Coronary artery (tissue), 2 donors: ENCODE data around the gene PACSIN2.

Experiments used
- DNase-seq: peaks from one replicate; pipeline ENCODE4 v3.0.0-alpha.2; 2017; ENCODE audit warnings: low spot score
- H3K27ac ChIP-seq, 2 donors: fragments of 200-600 bp; sonication (generic); one replicate each; pipeline ENCODE4 v1.5.1; 2016 to 2019
- H3K4me3 ChIP-seq: fragments of 200-600 bp; sonication (generic); 2 replicates; pipeline ENCODE4 v1.5.1; 2016; ENCODE audit warnings: mild to moderate bottlenecking, moderate library complexity
- CTCF ChIP-seq: fragments of 200-600 bp; sonication (generic); IDR thresholded peaks from one replicate; pipeline ENCODE4 v1.5.1; 2019; ENCODE audit warnings: antibody characterized with exemption

PACSIN2 gene

GRCh38 chr22:42948294-42948693 is 66.7 kb downstream of the PACSIN2 start:
- no peak for TF ChIP-seq CTCF
- peak overlapping the region; percentile 21 to 99 for H3K27ac ChIP-seq
- no peak overlapping the region for H3K4me3 ChIP-seq
- no peak for DNase-seq

DNA sequence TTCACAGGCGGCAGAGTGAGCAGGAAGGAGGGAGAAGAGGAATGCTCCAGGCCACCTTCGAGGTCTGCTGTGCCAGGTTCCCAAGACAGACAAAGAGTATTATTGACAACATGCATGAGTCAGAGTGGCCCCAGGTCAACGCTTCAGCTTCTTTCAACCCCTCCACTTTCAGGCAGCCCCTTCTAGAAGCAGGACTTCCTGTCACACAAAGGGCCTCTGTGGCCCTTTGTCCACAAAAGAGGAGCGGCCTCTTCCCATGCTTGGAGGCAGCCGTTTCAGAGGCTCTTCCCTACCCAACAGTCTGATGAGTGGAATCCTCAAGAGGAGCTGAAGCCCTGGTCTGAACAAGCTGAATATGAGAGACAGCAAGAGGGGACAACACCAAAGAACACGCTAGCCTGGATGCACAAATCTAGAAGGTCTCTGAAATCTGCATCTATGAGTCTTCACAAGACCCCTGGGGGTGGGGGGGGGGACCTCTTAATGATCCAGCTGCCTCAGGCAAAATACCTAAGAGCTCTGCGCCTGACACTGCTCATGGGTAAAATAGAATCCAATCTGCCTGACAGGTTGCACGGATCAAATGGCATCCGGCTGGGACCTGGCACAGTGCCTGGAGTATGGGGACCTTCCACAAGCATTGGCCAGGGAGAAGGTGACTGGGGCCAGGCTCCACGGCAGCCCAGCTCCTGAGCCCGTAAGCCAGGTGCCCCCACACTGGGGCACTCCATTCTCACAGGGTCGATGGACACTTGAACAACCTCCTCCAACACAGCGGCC is 67.5 kb downstream of the PACSIN2 start:
- peak overlapping the region; percentile 21 to 99 for H3K27ac ChIP-seq
- H3K4me3 ChIP-seq, result peak overlapping the region; percentile 35
- TF ChIP-seq CTCF, result no peak
- DNase-seq, result no peak

DNA sequence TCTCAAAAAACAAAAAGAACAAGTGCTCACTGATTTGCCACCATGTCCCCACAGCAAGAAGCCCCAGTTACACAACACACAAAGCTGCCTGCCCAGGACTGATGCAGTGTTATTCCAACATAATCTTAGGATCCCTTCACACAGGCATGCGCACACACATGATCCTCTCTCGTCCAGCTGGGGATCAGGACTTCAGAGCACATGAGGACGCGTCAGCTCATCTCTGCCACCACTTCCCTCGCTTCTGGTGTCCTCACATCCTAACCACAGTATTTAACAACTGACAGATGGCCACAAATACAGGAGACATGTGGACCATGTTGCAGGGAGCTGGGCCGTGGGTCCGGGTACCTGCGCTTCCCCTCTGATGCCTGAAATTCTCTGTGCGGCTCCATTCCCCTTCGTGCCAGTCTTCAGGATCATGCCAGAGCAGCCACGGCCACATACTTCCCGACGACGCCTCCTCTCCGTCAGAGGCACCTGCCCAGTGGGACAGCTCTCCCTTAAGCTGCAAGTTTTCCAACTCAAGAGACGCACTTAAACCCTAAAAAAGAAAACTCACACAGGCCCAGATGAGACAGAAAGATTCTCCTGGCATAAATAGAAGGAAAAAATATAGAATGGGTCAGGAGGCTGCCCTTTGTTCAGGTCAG is 68.3 kb downstream of the PACSIN2 start:
- no peak for DNase-seq
- Histone ChIP-seq H3K27ac (peak overlapping the region; percentile 21 to 99), H3K4me3 (peak overlapping the region; percentile 35)
- TF ChIP-seq CTCF, result no peak

DNA sequence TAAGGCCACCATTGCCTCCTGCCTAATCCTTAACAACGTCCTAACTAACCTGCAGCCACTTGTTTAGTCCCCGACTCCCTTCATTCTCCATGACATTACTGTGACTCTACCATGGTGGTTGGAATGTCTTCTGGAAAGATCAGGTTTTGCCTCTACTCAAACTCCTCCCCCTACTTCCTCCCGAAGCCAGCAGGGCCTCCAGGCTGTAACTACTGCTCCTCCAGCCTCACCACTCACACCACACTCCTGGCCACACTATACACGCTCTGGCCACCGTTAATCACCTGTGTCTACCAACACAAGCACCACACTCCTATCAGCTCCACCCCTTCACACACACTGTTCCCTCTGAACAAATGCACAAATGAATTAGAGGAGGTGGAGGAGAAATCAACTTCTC is 69.2 kb downstream of the PACSIN2 start:
- Histone ChIP-seq H3K27ac (peak overlapping the region; percentile 68 to 99), H3K4me3 (no peak overlapping the region)
- no peak for TF ChIP-seq CTCF
- DNase-seq, result no peak

- TF ChIP-seq CTCF, result no peak
- Histone ChIP-seq H3K4me3 (no peak overlapping the region), H3K27ac (peak overlapping the region; percentile 68 to 99)
- no peak for DNase-seq
Measured at GRCh38 chr22:42945027-42945426, 69.9 kb downstream of the PACSIN2 start.

DNA sequence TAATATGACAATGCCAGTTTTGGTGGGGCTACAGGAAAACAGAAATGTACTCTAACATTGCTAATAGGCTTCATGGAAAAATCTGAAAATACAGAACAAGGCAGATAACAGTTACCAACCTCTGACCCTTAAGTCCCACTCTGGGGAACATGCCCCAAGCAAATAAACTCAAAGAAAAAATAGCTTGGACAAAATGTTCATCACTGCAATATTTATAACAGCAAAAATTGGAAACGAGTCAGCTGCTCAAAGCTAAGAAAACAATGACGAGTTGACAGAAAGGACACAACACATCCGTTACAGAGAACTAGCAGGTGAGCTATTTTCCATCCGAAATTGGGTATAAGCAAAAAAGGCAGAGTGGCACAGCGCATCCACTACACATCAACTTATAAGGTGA is 70.5 kb downstream of the PACSIN2 start:
- no peak for TF ChIP-seq CTCF
- H3K4me3 ChIP-seq, result no peak overlapping the region
- no peak for DNase-seq
- peak overlapping the region; percentile 96 to 99 for H3K27ac ChIP-seq

- no peak for DNase-seq
- peak overlapping the region; percentile 16 for H3K4me3 ChIP-seq
- peak overlapping the region; percentile 96 to 99 for H3K27ac ChIP-seq
- no peak for TF ChIP-seq CTCF
Measured at GRCh38 chr22:42943981-42944380, 71.0 kb downstream of the PACSIN2 start.
